Measurements from ENCODE around the gene CDKN1C.

CDKN1C gene

GRCh38 chr11:2870460-2870859 lies 15.1 kb downstream of the CDKN1C start:
- no peak for DNase-seq (ENCODE audit: low read depth in 2 of 2, low spot score in 1 of 2)

- no peak for DNase-seq (ENCODE audit: low read depth in 2 of 2, low spot score in 1 of 2)
These were observed 15.8 kb downstream of the CDKN1C start for GRCh38 chr11:2869561-2870427.

GRCh38 chr11:2869134-2869526 lies 16.4 kb downstream of the CDKN1C start:
- DNase-seq (ENCODE audit: low read depth in 2 of 2, low spot score in 1 of 2): no peak

- no peak for DNase-seq (ENCODE audit: low read depth in 2 of 2, low spot score in 1 of 2)
These were observed 17.0 kb downstream of the CDKN1C start for GRCh38 chr11:2868506-2869133.

- no peak for DNase-seq (ENCODE audit: low read depth in 2 of 2, low spot score in 1 of 2)
These were observed 17.7 kb downstream of the CDKN1C start for GRCh38 chr11:2867722-2868505.

GRCh38 chr11:2867142-2867541 lies 18.4 kb downstream of the CDKN1C start:
- DNase-seq (ENCODE audit: low read depth in 2 of 2, low spot score in 1 of 2): no peak

GRCh38 chr11:2865922-2866577 lies 19.5 kb downstream of the CDKN1C start:
- no peak for DNase-seq (ENCODE audit: low read depth in 2 of 2, low spot score in 1 of 2)

GRCh38 chr11:2864901-2865300 lies 20.7 kb downstream of the CDKN1C start:
- no peak for DNase-seq (ENCODE audit: low read depth in 2 of 2, low spot score in 1 of 2)

- DNase-seq (ENCODE audit: low read depth in 2 of 2, low spot score in 1 of 2): no peak
These were observed 22.3 kb downstream of the CDKN1C start for GRCh38 chr11:2863276-2863618.

- DNase-seq (ENCODE audit: low read depth in 2 of 2, low spot score in 1 of 2): no peak
These were observed 22.9 kb downstream of the CDKN1C start for GRCh38 chr11:2862395-2863275.

- no peak for DNase-seq (ENCODE audit: low read depth in 2 of 2, low spot score in 1 of 2)
These were observed 24.9 kb downstream of the CDKN1C start for GRCh38 chr11:2860636-2861035.

GRCh38 chr11:2859699-2860037 lies 25.9 kb downstream of the CDKN1C start:
- DNase-seq (ENCODE audit: low read depth in 2 of 2, low spot score in 1 of 2): no peak

GRCh38 chr11:2858995-2859698 lies 26.4 kb downstream of the CDKN1C start:
- no peak for DNase-seq (ENCODE audit: low read depth in 2 of 2, low spot score in 1 of 2)

GRCh38 chr11:2857918-2858317 lies 27.7 kb downstream of the CDKN1C start:
- DNase-seq (ENCODE audit: low read depth in 2 of 2, low spot score in 1 of 2): no peak

GRCh38 chr11:2857276-2857675 lies 28.3 kb downstream of the CDKN1C start:
- DNase-seq (ENCODE audit: low read depth in 2 of 2, low spot score in 1 of 2): no peak

GRCh38 chr11:2855162-2855561 lies 30.4 kb downstream of the CDKN1C start:
- no peak for DNase-seq (ENCODE audit: low read depth in 2 of 2, low spot score in 1 of 2)

- no peak for DNase-seq (ENCODE audit: low read depth in 2 of 2, low spot score in 1 of 2)
These were observed 31.5 kb downstream of the CDKN1C start for GRCh38 chr11:2853997-2854560.

- DNase-seq (ENCODE audit: low read depth in 2 of 2, low spot score in 1 of 2): no peak
These were observed 32.2 kb downstream of the CDKN1C start for GRCh38 chr11:2853401-2853800.

GRCh38 chr11:2849994-2850770 lies 35.4 kb downstream of the CDKN1C start:
- no peak for DNase-seq (ENCODE audit: low read depth in 2 of 2, low spot score in 1 of 2)

Data from stimulated activated CD8-positive, alpha-beta memory T cell treated with anti-CD3 and anti-CD28 coated beads, Interleukin-4, amount 100 ng/mL, for 4 hours (primary cell).